ENCODE results near the gene PTPRD.

The PTPRD gene

DNA sequence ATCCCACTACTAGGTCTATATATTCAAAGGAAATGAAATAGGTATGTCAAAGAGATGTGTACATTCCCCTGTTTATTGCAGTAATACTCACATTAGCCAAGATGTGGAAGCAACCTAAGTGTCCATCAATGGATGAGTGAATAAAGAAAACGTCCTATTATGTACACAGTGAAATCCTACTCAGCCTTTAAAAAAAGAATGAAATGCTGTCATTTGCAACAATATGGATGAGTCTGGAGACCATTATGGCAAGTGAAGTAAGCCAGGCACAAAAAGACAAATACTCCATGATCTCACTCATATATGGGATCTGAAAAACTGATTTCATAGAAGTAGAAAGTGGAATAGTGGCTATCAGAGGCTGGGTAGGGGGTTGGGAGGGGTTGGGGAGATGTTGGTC lies 1904.1 kb downstream of the PTPRD start (continued):
- TF ChIP-seq ZNF354C (tag by site-specific recombination; IDR thresholded peaks at IDR 0.05; ENCODE audit: borderline replicate concordance, low read depth) = no peak
- no peak for TF ChIP-seq ZNF791 (tag by site-specific recombination; IDR thresholded peaks at IDR 0.05)
- no peak for TF ChIP-seq ZNF19 (tag by site-specific recombination; IDR thresholded peaks at IDR 0.05; ENCODE audit: low read depth)
- no peak for TF ChIP-seq BCL6B (tag by site-specific recombination; IDR thresholded peaks at IDR 0.05)
- no peak for TF ChIP-seq ZNF140 (tag by site-specific recombination; IDR thresholded peaks at IDR 0.05)

GRCh38 chr9:8706998-8707397 lies 1905.8 kb downstream of the PTPRD start:
- ChIA-PET POLR2A (no interaction called here), CTCF (interaction anchor here (0.5 to 1.4 kb wide), 3 partner anchors 11 to 189 kb away, joined by 3 to 4 read pairs (median 3); no protein-coding TSS in a partner anchor)
- Histone ChIP-seq H3K4me1 (ENCODE audit: control insufficient read depth, insufficient read depth, low read length) (no peaks in the 10 kb centered on the region), H3K36me3 (ENCODE audit: control insufficient read depth in 2 of 2, insufficient read depth in 1 of 2, low read length in 2 of 2) (no peaks in the 10 kb centered on the region), H3K9me3 (ENCODE audit: control insufficient read depth, insufficient read depth, low read depth, low read length) (no peaks in the 10 kb centered on the region), H3K27ac (ENCODE audit: extremely low read depth, low read depth, low read length) (no peak overlapping the region), H3K4me3 (ENCODE audit: low read depth, low read length) (no peak overlapping the region)
- TF ChIP-seq ZNF544 (tag by site-specific recombination; IDR thresholded peaks at IDR 0.05) = no peak
- TF ChIP-seq, protein P1, sequence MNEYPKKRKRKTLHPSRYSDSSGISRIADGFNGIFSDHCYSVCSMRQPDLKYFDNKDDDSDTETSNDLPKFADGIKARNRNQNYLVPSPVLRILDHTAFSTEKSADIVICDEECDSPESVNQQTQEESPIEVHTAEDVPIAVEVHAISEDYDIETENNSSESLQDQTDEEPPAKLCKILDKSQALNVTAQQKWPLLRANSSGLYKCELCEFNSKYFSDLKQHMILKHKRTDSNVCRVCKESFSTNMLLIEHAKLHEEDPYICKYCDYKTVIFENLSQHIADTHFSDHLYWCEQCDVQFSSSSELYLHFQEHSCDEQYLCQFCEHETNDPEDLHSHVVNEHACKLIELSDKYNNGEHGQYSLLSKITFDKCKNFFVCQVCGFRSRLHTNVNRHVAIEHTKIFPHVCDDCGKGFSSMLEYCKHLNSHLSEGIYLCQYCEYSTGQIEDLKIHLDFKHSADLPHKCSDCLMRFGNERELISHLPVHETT (tag by site-specific recombination; IDR thresholded peaks at IDR 0.05) = no peak
- TF ChIP-seq KLF7 (tag by site-specific recombination; IDR thresholded peaks at IDR 0.05; ENCODE audit: borderline replicate concordance) = no peak
- no peak for TF ChIP-seq BCL11A (tag by site-specific recombination; IDR thresholded peaks at IDR 0.05; ENCODE audit: low read depth)
- no peak for TF ChIP-seq ZBTB7A (tag by site-specific recombination; IDR thresholded peaks at IDR 0.05; ENCODE audit: low read depth)
- no peak for TF ChIP-seq ZNF488 (tag by site-specific recombination; IDR thresholded peaks at IDR 0.05)
- no peak for TF ChIP-seq ZNF837 (tag by site-specific recombination; IDR thresholded peaks at IDR 0.05)
- no peak for TF ChIP-seq ZSCAN30 (tag by site-specific recombination; IDR thresholded peaks at IDR 0.05)
- TF ChIP-seq, protein P2, sequence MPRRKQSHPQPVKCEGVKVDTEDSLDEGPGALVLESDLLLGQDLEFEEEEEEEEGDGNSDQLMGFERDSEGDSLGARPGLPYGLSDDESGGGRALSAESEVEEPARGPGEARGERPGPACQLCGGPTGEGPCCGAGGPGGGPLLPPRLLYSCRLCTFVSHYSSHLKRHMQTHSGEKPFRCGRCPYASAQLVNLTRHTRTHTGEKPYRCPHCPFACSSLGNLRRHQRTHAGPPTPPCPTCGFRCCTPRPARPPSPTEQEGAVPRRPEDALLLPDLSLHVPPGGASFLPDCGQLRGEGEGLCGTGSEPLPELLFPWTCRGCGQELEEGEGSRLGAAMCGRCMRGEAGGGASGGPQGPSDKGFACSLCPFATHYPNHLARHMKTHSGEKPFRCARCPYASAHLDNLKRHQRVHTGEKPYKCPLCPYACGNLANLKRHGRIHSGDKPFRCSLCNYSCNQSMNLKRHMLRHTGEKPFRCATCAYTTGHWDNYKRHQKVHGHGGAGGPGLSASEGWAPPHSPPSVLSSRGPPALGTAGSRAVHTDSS (tag by site-specific recombination; IDR thresholded peaks at IDR 0.05) = no peak
- no peak for TF ChIP-seq TSHZ1 (tag by site-specific recombination; IDR thresholded peaks at IDR 0.05; ENCODE audit: borderline replicate concordance)
- no peak for TF ChIP-seq ZNF211 (tag by site-specific recombination; IDR thresholded peaks at IDR 0.05; ENCODE audit: low read depth)
- no peak for TF ChIP-seq SP3 (tag by site-specific recombination; IDR thresholded peaks at IDR 0.05)
- TF ChIP-seq YY1 (tag by site-specific recombination; IDR thresholded peaks at IDR 0.05) = no peak
- TF ChIP-seq, protein P3, sequence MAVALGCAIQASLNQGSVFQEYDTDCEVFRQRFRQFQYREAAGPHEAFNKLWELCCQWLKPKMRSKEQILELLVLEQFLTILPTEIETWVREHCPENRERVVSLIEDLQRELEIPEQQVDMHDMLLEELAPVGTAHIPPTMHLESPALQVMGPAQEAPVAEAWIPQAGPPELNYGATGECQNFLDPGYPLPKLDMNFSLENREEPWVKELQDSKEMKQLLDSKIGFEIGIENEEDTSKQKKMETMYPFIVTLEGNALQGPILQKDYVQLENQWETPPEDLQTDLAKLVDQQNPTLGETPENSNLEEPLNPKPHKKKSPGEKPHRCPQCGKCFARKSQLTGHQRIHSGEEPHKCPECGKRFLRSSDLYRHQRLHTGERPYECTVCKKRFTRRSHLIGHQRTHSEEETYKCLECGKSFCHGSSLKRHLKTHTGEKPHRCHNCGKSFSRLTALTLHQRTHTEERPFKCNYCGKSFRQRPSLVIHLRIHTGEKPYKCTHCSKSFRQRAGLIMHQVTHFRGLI (tag by site-specific recombination; IDR thresholded peaks at IDR 0.05) = no peak
- no peak for TF ChIP-seq ZNF510 (tag by site-specific recombination; IDR thresholded peaks at IDR 0.05; ENCODE audit: insufficient replicate concordance)
- no peak for TF ChIP-seq ZNF596 (tag by site-specific recombination; IDR thresholded peaks at IDR 0.05)
- TF ChIP-seq SCRT1 (tag by site-specific recombination; IDR thresholded peaks at IDR 0.05; ENCODE audit: borderline replicate concordance) = no peak
